ENCODE data around the gene SYNGR3. TPM values are rescaled to one million over a fixed set of nuclear protein-coding genes. Genes with fewer than 3 reads are reported as not detected.

Gene SYNGR3
- total RNA-seq, 1 experiment from 2014 or later: 3.6 TPM

DNA sequence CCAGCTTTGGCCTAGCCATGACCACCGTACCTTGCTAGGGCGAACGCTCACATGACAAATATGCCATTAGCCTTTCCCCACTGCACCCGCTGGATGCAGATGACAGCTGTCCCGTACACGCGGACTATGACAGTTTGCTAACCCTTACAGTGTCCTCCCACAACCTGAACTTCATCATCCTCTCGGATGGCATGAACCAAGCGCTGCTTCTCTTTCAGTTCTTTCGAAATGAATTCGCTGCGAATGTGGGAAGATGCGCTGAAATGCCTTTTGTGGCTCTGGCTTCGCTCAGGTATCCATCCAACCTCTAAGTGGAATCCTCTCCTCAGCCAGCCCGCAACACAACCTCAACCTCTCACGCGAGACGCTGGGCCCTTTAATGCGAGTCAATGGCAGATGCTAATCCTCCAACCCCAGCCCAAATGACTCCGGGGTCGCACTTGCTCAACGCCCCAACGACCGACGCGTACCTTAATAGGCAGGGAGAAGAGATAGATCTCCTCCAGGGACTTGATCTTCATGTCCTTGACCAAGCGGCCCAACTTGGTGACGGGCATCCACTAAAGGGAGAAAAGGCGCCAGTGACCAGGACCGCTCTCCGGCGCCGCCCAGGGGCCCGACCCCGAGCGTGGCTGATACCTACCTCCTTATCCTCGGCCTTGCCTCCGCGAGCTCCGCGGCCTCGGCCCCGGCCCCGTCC lies 25.8 kb upstream of the SYNGR3 start:
- Mint-ChIP-seq H3K4me1 (ENCODE audit: low read depth, unreplicated experiment) (peaks cover 26% of the 10 kb centered on the region), H3K36me3 (ENCODE audit: insufficient read depth, unreplicated experiment) (peaks cover 75% of the 10 kb centered on the region), H3K4me3 (ENCODE audit: low read depth, unreplicated experiment) (peak overlapping the region; percentile 74), H3K27me3 (ENCODE audit: unreplicated experiment) (no peaks in the 10 kb centered on the region), H3K27ac (ENCODE audit: unreplicated experiment) (peak overlapping the region; percentile 68), H3K9me3 (ENCODE audit: low read depth, unreplicated experiment) (no peaks in the 10 kb centered on the region)
- intact Hi-C loops (cut with micrococcal nuclease; ENCODE audit: unreplicated experiment): no loop called here
- TF ChIP-seq, protein P1, sequence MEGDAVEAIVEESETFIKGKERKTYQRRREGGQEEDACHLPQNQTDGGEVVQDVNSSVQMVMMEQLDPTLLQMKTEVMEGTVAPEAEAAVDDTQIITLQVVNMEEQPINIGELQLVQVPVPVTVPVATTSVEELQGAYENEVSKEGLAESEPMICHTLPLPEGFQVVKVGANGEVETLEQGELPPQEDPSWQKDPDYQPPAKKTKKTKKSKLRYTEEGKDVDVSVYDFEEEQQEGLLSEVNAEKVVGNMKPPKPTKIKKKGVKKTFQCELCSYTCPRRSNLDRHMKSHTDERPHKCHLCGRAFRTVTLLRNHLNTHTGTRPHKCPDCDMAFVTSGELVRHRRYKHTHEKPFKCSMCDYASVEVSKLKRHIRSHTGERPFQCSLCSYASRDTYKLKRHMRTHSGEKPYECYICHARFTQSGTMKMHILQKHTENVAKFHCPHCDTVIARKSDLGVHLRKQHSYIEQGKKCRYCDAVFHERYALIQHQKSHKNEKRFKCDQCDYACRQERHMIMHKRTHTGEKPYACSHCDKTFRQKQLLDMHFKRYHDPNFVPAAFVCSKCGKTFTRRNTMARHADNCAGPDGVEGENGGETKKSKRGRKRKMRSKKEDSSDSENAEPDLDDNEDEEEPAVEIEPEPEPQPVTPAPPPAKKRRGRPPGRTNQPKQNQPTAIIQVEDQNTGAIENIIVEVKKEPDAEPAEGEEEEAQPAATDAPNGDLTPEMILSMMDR (IDR thresholded peaks at IDR 0.05; ENCODE audit: unreplicated experiment): no peak
- CTCF ChIA-PET: interaction anchor here (0.6 to 1.5 kb wide), 5 partner anchors 18 to 248 kb away, joined by 3 to 5 read pairs (median 3); no protein-coding TSS in a partner anchor
- BruUV-seq (replicated peaks): TSS peak; percentile 75
- no peak for DNase-seq

DNA sequence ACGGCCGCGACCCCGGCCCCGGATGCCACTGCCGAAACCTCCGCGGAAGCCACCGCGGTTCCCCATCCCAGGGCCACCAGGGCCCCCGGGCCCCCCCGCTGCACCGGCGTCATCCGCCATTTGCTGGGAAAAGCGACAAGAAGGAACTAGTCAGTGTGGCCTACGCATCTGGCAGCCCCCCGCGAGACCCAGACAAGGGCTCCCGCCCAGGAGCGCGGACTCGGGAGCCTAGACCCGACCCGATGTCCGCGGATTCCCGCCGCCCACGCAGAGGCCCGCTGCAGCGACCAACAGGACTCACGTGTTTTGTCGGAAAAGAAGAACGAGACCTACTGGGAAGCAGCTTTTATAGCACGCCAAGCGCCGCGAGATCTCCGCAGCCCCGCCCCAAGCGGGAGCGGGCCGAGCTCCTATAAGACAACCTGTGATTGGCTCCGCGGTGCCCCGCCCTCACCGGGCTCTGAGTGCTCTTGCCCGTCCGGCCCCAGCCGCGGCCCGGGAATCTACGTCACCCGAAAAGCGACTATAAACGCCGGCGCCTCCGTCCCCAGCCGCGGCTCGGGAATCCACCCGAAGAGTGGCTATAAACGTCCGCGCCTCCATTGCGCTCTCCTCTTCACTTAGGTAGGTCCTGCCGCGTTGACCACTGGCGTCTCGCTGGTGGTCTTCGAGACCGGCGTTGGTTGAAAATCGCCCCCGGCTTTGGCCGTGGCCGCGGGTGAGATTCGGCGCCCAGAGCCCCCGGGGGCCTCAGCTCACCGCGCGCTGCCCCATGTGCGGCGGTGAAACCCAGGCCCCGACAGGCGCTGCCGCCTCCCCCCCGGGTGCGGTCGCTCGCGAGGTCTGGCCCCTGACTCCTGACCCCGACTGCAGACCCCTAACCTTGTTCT lies 25.0 kb upstream of the SYNGR3 start, which contains the start of gene RPS2:
RPS2 (minus strand) TSS at position 321 of the 890 bp plus-strand sequence; CDS start at position 120, 201 bp downstream.
- CTCF ChIA-PET: interaction anchor here (0.6 to 1.5 kb wide), 7 partner anchors 17 to 338 kb away, joined by 3 to 7 read pairs (median 3); no protein-coding TSS in a partner anchor
- intact Hi-C loops (cut with micrococcal nuclease; ENCODE audit: unreplicated experiment): no loop called here
- BruUV-seq (replicated peaks): TSS peak; percentile 84
- TF ChIP-seq, protein P1 (IDR thresholded peaks at IDR 0.05; ENCODE audit: unreplicated experiment): no peak
- Mint-ChIP-seq H3K27ac (ENCODE audit: unreplicated experiment) (peak within 1 kb of the TSS; percentile 68), H3K4me1 (ENCODE audit: low read depth, unreplicated experiment) (peaks cover 26% of the 10 kb centered on the region), H3K9me3 (ENCODE audit: low read depth, unreplicated experiment) (no peaks in the 10 kb centered on the region), H3K4me3 (ENCODE audit: low read depth, unreplicated experiment) (peak within 1 kb of the TSS; percentile 74), H3K27me3 (ENCODE audit: unreplicated experiment) (no peaks in the 10 kb centered on the region), H3K36me3 (ENCODE audit: insufficient read depth, unreplicated experiment) (peaks cover 67% of the 10 kb centered on the region)
- DNase-seq: peak; percentile 100

DNA sequence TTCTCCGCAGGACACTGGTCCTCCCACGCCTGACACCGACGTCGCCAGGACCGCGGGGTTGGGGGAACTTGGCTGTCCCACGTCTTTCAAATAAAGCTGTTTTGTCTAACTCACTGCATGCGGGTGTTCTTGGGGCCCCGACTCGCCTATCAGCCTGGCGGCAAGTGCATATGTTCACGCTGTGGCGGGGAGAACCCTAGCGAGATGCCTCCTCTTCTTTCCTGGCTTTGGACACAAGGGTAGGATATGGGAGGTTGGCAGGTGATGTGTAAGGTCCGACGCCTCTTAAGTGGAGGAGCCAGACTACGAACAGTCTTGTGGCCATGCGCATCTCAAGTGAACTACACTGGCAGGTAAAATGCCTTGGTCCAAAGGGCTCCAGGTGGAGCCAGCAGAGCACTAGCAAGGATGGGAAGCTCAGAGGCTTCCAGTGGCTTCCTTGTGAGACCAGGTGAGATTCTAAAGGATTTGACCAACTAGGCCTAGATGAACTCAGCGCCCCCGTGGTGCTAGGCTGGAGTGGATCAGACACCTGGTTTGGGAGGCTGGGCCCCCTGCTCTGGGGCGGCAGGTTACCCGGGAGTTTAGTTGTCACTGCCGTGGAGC lies 24.3 kb upstream of the SYNGR3 start:
- CTCF ChIA-PET: interaction anchor here (1.0 to 1.5 kb wide), 2 partner anchors 17 to 38 kb away, joined by 3 to 5 read pairs; no protein-coding TSS in a partner anchor
- TF ChIP-seq, protein P1 (IDR thresholded peaks at IDR 0.05; ENCODE audit: unreplicated experiment): no peak
- Mint-ChIP-seq H3K4me1 (ENCODE audit: low read depth, unreplicated experiment) (peaks cover 26% of the 10 kb centered on the region), H3K27ac (ENCODE audit: unreplicated experiment) (peak overlapping the region; percentile 68), H3K9me3 (ENCODE audit: low read depth, unreplicated experiment) (no peaks in the 10 kb centered on the region), H3K4me3 (ENCODE audit: low read depth, unreplicated experiment) (peak overlapping the region; percentile 74), H3K36me3 (ENCODE audit: insufficient read depth, unreplicated experiment) (peaks cover 60% of the 10 kb centered on the region), H3K27me3 (ENCODE audit: unreplicated experiment) (no peaks in the 10 kb centered on the region)
- no TSS peak for BruUV-seq (replicated peaks)
- no peak for DNase-seq
- intact Hi-C loops (cut with micrococcal nuclease; ENCODE audit: unreplicated experiment): no loop called here

DNA sequence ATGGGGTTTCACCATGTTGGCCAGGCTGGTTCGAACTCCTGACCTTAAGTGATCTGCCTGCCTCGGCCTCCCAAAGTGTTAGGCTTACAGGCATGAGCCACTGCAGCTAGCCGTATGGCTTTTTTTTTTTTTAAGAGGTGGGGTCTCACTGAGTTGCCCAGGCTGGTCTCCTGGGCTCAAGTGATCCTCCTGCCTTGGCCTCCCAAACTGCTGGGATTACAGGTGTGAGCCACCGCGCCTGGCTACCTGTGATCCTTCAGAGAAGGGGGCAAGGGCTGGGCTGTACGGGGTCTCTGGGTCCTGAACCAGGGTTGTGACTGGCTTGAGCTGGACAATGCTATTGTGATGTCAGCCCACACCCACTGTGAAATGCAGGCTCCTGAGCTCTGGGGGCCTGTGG lies 23.3 kb upstream of the SYNGR3 start, which contains the start of gene RNF151:
RNF151 (plus strand) TSS at position 397 of the 400 bp plus-strand sequence. CDS start 26 bp downstream, outside the sequence.
- Mint-ChIP-seq H3K27ac (ENCODE audit: unreplicated experiment) (peak within 1 kb of the TSS; percentile 68), H3K4me1 (ENCODE audit: low read depth, unreplicated experiment) (peaks cover 16% of the 10 kb centered on the region), H3K4me3 (ENCODE audit: low read depth, unreplicated experiment) (peak within 1 kb of the TSS; percentile 74), H3K36me3 (ENCODE audit: insufficient read depth, unreplicated experiment) (peaks cover 58% of the 10 kb centered on the region), H3K27me3 (ENCODE audit: unreplicated experiment) (no peaks in the 10 kb centered on the region), H3K9me3 (ENCODE audit: low read depth, unreplicated experiment) (no peaks in the 10 kb centered on the region)
- CTCF ChIA-PET: interaction anchor here (0.6 kb wide), 1 partner anchor 319 kb away, joined by 8 read pairs; no protein-coding TSS in a partner anchor
- no peak for DNase-seq
- BruUV-seq (replicated peaks): no TSS peak
- TF ChIP-seq, protein P1 (IDR thresholded peaks at IDR 0.05; ENCODE audit: unreplicated experiment): no peak
- intact Hi-C loops (cut with micrococcal nuclease; ENCODE audit: unreplicated experiment): no loop called here
